SKM-1 treated with dmso at 0.1 percent for 144 hours (cell line): ENCODE data around the gene PLAGL2.
"Not testable (repeated sequence)": the region's sequence is repeated elsewhere in the genome, so short reads cannot be mapped to it uniquely, and the experiment has no call there.

Experiments
- DNase-seq: peaks from one replicate; lab custom pipeline; 2025; ENCODE audit not compliant: unreplicated experiment; lab: John Stamatoyannopoulos, UW

PLAGL2 gene, protein sequence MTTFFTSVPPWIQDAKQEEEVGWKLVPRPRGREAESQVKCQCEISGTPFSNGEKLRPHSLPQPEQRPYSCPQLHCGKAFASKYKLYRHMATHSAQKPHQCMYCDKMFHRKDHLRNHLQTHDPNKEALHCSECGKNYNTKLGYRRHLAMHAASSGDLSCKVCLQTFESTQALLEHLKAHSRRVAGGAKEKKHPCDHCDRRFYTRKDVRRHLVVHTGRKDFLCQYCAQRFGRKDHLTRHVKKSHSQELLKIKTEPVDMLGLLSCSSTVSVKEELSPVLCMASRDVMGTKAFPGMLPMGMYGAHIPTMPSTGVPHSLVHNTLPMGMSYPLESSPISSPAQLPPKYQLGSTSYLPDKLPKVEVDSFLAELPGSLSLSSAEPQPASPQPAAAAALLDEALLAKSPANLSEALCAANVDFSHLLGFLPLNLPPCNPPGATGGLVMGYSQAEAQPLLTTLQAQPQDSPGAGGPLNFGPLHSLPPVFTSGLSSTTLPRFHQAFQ

DNA sequence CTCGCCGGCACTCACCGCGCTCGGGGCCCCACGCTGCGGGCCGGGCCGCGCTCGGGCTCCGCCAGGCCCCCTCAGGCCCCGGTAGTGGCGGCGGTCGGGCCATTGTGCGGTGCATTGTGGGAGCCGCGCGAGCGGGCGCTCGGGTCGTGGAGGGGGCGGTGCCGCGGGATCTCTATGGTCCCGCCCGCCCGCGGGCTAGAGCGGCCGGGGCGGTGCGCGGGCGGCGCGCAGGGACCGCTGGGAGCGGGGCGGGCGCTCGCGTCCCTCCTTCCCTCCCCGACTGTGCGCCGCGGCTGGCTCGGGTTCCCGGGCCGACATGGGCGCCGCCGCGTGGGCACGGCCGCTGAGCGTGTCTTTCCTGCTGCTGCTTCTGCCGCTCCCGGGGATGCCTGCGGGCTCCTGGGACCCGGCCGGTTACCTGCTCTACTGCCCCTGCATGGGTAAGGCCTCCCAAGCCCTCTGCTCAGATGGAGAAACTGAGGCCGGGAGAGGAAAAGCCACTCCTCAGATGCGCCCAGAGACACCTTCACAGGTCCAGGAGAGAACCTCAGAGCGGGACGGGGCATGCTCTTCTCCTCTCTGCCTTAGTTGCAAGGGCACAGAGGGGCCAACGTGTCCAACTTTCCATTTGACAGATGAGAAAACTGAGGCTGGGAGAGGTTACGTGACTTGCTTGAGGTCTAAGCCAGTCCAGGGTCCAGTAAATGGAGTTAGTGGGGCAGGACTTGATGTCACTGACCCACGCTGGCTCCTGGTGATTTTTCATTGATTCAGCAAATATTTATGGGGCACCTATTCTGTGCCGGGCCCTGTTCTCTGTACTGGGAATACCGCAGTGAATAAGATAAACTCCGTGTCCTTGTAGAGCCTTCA lies at the start of gene PLAGL2, which contains the start of gene POFUT1:
Gene PLAGL2 (minus strand): TSS at position 118 of the 873 bp plus-strand sequence. CDS start 5,565 bp downstream, outside the sequence.
Gene POFUT1 (plus strand): TSS at position 255 of the 873 bp plus-strand sequence. CDS start 62 bp downstream, at position 317.
- DNase-seq: peak; percentile 72

DNA sequence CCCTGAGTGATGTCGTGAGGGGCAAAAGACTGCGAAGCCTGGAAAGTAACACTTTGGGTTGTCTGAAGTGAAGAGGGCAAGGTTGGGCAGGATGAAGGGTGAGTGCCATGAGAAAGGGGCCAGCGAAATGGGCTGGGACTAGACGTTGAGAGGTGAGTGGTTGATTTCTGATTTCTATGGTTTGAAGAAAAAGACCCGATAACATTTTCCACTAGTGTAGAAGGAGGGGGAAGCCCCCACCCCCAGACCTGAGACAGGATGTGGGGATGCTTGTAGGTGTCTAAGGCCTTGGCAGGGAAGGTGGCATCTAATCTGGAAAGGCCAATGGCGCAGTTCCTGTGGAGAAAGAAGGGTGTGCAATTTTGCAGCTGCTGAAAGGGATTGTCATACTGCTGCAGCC lies 44.6 kb upstream of the PLAGL2 start:
- DNase-seq: no peak

DNA sequence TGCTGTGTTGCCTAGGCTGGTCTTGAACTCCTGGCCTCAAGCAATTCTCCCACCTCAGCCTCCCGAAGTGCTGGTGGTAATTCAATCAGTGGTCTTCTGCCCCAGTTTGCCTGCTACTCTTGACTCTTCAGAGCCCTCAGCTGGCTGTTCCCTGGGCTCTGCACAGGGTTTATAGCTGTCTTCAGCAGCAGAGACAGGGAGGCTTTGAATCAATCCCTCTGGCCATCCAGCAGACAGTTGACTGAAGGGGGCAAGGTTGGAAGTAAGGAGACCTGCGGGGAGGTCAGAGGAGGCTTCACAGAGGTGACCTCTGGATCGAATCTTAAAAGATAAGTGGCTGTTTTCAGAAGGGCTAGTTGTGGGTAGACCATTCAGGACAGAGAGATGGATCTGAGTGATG lies 43.9 kb upstream of the PLAGL2 start:
- no peak for DNase-seq

DNA sequence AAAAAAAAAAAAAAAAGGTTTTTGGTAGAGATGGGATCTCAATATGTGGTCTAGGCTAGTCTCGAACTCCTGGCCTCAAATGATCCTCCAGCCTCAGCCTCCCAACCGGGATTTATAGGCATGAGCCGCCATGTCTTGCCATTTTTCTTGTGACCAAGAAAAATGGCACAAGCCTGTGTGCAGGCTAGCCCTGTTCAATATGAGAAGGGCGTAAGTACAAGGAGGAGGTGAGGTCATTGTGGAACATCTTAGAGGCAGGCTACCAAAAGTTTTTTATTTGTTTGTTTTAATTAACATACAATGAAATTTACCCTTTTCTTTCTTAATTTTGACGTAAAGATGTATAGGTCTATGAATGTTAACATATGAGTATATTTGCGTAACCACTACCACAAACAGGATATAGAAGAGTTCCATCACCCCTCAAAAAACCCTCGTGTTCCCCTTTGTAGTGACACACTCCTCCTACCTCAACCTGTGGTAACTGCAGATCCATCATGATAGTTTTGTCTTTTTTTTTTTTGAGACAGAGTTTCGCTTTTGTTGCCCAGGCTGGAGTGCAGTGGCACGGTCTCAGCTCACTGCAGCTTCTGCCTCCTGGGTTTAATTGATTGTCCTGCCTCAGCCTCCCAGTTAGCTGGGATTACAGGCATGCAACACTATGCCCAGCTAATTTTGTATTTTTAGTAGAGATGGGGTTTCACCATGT lies 41.6 kb upstream of the PLAGL2 start:
- peak; percentile 74 for DNase-seq

DNA sequence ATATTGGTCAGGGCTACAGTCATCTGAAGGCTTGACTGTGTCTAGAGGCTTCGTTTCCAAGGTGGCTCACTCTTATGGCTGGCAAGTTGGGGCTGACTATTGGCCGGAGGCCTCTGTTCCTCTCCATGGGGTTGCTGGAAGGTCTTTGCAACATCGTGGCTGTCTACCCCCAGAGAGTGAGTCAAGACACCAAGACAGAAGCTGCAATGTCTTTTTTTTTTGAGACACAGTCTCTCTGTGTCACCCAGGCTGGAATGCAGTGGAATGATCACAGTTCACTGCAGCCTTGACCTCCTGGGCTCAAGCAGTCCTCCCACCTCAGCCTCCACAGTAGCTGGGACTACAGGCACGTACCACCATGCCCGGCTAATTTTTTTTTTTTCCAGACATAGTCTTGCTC lies 40.5 kb upstream of the PLAGL2 start:
- DNase-seq: no peak

DNA sequence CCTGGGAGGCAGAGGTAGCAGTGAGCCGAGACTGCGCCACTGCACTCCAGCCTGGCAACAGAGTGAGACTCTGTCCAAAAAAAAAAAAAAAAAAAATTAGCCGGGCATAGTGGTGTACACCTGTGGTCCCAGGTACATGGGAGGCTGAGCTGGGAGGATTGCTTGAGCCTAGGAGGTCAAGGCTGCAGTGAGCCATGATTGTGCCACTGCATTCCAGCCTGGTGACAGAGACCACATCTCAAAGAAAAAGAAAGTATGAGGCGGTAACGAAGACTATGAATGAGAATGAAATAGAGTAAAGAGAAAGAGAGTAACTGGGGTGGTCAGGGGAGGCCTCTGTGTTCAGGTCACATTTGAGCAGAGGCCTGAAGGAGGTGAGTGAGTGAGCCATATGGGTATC lies 38.7 kb upstream of the PLAGL2 start:
- not testable (repeated sequence) for DNase-seq

DNA sequence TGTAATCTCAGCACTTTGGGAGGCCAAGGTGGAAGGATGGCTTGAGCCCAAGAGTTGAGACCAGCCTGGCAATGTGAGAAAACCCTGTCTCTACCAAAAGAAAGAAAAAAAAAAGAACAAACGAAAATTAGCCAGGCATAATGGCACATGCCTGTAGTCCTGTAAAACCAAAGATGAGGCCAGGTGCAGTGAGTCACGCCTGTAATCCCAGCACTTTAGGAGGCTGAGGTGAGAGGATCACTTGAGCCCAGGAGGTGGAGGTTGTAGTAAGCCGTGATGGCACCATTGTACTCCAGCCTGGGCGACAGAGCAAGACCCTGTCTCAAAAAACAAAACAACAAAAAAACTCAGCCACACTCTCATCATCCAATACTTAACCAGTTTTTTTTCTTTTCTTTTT lies 37.4 kb upstream of the PLAGL2 start:
- no peak for DNase-seq

DNA sequence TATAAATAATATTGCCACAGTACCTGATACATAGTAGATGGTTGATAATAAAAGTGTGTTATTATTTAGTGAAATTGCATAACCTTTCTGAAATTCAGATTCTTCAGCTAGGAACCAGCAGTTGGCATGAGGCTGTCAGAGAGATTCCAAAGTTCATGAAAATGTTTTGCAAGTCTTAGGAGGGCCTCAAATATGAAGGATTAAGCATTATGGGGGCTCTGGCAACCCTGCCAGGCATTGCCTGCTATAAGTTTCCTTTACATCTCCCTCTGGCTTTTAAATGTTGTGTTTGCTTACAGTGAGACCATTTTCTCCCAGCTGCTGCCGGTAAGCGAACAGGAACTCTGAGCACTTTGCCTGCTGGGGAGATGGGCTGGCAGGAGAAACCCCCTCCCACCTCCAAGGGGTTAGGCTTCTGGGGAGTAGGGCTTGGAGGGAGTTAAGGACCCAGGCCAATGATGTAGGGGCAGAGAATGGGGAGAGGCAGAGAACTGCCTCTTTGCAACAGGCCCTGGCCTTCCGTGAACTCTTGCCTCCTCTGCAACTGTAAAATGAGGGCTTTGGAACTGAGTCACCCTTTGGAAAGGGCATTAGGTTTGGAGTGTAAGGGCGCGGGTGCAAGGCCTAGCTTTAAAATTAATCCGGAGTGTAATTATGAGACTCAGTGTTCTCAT lies 36.7 kb upstream of the PLAGL2 start:
- no peak for DNase-seq

DNA sequence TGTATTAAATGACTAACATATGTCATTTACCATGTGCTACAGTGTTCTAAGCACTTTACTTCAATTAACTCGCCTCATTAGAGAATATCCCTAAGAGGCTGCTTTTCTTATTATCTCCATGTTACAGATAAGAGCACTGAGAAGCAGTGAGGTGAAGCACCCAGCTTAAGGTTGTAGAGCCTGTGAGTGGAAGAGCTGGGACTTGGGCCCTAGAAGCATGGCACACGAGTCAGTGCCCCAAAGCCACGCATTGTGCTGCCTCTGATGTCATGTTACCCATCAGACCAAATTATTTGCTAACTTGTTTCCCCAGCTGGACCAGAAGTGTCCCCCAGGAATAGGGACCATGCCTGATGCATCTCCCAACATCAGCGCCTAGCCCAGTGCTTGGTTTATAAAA lies 34.3 kb upstream of the PLAGL2 start:
- DNase-seq: no peak

DNA sequence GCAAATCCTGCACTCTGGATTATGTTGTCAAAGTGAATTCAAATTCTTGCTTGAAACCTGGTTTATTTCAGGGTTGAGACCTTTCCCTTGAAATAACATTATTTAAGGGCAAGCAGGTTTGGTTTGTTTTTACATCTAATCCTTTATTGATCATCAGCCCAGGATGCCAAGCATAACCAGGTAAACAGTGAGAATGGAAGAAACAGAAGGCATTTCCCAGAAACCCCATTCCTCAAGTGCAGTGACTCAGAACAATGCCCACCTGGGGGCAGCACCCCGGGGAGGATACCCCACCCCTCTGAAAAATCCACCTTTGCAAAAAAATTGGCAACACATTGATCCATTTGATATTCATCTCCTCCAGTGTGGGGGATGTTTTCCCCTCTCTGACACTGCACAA lies 32.7 kb upstream of the PLAGL2 start:
- DNase-seq: no peak

DNA sequence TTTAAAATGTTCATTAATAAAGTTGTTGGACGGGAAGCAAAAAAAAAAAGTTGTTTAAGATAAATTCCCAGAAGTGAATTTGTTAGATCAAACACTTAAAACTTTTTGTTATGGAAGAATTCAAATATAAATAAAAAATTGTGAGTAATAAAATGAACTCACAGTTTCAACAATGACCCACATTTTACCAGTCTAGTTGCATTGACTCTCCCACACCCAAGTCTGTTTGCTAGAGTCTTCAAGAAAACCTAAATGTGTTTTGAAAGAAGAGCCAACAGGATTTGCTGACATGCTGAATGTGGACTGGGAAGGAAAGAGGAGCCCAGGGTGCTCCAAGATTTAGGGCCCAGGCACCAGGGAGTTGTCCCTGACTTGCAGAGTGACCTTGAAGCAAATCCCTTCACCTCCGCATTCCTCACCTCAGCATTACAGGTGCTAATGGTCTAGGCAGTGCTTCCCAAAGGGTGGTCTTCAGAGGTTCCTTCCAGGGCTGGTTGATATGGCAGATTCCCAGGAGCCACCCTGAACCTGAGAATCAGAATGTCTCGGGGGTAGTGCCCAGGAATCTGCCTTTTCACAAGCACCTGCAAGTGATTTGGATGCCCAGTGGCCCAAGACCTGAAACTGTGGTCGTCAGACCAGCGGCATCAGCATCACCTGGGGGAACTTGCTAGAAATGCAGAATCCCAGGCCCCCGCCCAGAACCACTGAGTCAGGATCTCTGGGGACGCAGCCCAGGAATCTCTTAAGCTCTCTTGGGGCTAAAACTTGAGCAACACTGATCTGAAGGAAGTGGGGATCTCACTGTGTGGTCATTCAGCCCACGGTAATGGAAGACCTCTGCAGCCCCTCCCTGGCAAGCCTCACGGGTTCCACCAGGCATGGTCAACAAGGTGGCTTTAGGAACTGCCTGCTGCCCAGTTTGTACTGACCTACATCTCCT lies 31.2 kb upstream of the PLAGL2 start:
- DNase-seq: no peak

DNA sequence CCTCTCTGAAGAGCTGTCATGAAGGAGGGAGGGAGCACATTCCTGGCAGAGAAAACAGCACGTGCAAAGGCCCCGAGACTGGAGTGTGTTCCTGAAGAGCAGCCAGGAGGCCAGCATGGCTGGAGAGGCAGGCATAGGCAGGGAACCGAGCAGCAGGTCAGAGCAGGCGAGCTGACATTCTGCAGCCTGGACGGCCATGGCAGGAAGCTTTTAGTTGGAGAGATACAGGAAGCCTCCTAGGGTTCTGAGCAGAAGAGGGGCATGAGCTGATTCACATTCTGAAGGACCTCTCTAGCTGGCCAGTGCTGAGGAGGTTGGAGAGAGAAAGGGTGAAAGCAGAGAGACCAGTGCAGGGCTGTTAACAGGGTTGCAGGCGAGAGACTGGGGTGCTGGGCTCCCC lies 29.9 kb upstream of the PLAGL2 start:
- no peak for DNase-seq

DNA sequence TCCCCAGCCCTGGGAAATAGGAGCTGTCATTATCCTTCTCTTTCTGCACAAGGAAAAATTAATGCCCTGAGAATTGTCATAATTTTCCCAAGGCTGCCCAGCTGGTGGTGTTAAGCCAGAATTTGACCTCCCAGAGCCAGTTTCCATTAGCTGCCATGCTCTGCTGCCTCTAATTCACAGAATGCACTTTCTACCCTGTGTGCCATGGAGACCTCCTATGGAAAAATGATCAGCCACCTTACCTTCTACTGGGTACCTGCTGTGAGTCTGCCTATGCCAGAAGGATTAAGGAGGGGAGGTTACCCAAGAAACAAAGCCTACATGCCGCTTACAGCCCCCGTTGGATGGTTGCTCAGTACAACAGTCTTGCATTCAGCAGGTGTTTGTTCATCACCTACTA lies 29.3 kb upstream of the PLAGL2 start:
- DNase-seq: no peak

DNA sequence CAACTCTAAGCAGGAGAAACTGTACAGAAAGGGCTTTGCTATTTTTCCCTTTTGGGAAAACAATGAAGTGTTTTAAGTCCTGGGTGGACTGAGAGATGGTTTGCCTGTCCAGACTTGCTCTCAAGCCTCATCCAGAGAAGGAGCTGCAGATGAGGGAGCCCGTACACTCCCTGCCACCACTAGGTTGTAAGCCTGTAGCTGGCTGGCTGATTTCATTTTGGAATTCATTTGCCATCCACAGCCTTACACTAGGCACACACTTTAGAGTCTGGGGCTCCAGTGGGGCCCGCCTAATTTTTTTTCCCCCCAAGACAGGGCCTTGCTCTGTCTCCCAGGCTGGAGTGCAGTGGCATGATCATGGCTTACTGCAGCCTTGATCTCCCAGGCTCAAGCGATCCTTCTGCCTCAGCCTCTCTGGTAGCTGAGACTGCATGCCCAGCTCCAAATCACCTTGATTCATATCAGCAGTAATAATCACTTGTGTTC lies 28.5 kb upstream of the PLAGL2 start:
- no peak for DNase-seq

DNA sequence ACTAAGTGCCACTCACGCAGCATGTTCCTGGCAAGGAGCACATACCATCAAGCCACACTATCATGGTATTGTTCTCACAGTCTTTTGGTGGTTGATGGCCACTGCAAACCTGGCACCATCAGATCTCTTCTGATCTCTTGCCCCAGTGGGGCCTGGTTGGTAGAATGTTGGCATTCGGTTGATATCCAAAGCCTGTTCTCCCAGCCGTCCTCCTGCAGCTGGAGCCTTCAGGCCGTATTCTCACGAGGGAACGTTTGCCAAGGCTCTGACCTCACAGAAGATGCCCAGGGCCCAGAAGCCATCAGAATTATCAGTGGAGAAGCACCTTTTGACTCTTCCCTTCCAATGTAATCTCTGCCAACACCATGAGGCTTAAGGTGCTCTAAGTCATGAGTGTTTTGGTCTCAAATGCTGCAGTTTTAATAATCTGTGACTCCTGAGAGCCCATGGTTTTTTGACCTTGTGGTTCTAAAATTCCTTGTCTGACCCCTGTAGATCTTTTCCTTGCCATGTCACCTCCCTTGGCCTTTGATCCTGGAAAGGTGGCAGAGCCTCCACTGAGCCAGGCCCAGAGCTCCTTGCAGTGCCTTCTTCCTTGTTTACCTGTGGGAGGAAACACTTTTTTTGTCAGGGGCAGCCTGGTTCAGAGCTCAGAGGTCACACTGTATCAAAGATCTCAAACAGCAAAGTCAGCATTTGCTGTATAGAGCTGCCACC lies 27.9 kb upstream of the PLAGL2 start:
- DNase-seq: no peak

DNA sequence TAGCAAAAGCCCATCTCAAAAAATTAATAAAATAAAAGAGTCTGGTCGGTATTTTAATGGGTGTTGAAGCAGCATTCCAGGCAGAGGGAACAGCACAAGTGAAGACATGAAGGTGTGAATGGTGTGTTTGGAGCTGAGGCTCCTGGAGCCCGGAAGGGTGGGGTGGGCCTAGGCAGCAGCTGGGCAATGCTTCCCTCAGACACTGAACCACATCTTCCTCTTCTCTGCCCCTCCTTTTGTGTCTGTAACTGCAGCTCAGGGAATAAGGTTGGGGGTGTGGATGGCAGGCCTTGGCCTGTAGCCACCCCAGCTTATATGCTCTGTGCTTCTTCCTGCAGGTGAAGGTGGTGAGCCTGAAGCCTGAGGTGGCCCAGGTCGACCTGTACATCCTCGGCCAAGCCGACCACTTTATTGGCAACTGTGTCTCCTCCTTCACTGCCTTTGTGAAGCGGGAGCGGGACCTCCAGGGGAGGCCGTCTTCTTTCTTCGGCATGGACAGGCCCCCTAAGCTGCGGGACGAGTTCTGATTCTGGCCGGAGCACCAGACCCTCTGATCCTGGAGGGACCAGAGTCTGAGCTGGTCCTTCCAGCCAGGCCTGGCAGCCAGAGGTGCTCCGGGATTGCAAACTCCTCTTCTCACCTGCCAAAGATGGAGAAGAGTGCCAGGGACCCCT lies 26.7 kb upstream of the PLAGL2 start:
- peak; percentile 74 for DNase-seq

DNA sequence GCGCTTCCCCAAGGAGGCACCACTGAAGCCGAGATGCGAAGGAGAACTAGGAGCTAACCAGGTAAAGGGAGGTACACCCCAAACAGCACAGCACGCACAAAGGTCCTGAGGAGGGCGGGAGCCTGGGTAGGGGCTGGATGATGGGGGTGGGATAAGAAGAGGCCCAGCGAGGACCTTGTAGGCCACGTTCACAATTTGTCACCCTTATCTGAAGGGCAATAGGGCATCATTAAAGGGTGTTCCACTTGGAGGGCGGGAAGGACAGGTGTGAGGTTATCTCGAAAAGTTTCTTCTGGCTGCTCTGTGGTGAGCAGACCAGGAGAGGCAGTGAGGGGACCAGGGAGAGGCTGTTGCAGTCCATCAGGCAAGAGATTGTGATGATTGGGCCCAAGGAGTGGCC lies 25.7 kb upstream of the PLAGL2 start:
- DNase-seq: no peak

DNA sequence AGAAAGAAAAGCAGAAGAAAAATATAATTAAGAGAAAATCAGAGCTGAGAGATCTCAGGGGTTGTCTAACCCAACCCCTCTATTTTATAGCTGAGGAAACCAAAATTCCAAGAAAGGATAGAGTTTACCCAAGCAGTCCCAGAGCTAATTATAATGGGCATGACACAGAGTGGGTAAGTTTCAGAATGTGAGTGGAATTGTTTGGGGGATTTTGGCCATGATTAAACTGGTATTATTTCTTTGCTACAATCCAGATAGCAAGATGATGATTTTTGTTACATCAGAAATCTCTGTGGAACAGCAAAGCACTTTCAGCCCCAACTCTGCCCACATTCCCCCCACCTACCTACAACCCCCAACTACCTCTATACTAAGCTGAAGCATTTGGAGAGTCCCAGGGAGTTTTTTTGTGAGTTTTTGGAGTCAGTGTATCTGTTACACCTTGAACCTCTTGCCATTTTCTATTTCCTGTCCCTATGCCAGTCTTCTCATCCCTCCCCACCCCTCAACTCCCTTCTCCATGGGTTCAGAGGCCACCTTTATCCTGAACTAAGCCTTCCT lies 24.9 kb upstream of the PLAGL2 start:
- no peak for DNase-seq
